NCI-H69 (cell line): Measurements from ENCODE around the gene KCNJ15.

Source experiments
- DNase-seq: peaks from one replicate; lab custom pipeline; 2025; lab: John Stamatoyannopoulos, UW

The KCNJ15 gene

DNA sequence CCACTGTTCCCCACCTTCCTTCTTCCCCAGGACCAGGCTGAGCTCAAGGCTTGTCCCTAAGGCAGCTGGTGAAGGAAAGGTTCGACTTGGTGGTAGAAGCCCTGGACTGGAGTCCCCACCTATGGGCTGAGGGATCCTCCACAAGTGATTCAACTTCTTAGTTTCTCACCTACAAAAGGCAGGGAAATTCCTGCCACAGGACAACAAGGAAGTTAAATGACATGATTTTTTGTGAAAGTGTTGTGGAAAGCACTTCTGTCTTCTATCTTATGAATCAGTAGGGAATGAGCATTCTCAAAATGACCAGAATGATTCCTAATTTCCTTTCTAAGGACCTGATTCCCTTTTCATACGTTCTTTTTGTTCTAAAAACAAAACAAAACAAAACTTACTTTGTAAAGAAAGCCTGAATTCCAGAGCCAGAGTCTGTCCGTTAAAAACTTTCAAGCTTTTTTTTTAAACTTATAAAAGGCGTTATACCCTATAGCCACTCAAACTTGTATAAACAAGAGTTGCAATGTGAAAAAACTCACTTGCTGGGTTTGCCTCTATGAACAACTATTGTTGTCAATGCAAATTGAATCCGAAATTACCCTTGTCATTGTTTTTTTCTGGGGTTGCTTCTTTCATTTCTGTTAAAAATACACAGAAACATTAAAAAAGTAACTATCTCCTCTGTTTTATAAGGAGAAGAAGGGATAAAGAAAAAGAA lies 12.2 kb downstream of the KCNJ15 start:
- DNase-seq: no peak

DNA sequence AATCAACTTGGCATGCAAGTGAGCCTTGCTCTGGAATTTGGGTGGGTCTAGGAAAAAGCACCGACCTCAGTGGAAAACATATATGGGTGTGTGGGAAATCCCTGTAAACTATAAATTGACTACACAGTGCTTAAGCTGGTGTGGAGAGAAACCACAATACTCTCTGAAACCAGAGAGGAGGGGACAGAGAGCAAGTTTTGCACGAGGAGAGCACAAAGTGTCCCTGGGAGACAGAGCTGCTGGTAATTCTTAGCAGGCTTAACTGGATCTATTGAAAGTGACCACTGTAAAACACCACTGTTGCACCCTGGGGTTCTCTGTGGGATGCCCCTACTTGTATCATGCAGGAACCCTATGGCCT lies 12.8 kb downstream of the KCNJ15 start:
- DNase-seq: no peak

DNA sequence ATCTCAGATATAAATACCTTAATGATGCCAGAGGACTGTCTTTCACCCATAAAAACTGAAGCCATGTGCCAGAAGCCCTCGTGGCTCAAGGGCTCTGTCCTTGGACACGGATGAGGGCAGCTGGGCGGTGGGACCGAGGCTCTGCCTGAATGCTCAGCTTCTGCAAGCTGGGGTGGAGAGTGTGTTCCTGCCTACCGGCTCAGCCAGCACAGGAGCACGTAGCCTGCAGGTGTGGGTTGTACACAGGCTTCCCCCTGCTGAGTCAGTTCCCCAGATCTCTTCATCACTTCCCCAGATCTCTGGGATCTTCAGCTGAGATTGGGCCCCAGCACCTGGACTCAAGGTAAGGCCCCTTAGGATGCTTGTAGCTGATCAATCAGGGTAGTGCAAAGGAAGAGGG lies 15.4 kb downstream of the KCNJ15 start:
- peak; percentile 4 for DNase-seq

DNA sequence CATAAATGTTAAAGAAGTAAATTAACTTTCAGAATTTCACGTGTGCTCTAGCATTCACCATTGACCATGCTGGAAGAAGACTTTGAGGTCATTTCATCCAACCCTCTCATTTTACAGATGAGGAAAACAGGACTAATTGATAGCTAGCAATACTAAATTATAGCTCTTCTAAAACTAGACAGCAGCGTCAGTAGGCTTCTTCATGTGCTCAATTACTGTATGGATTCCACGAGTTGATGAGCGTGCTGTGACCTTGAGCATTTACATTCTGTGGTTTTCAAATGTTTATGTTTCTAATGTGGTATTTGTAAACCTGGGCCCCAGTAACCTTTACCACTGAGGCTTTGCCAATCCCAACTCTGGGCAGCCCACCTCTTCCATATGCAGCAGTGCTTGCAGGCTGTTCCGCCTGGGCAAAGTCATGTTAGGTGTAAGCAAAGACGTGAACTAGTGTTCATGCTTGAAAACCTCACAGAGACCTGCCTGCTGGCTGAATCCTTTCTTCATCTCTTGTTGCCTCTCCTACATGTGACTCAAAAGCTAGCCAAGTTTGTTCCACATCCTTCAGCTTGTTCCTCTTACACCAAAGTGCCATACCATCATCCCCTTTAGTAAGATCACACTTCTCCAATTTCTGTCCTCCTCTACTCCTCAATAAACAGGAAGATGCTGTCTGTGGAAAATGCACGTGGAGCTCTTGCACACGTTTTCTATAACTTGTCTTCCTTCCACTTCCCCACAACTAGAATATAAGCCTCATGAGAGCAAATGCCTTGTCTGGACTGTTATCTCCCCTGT lies 17.2 kb downstream of the KCNJ15 start:
- peak; percentile 6 for DNase-seq

DNA sequence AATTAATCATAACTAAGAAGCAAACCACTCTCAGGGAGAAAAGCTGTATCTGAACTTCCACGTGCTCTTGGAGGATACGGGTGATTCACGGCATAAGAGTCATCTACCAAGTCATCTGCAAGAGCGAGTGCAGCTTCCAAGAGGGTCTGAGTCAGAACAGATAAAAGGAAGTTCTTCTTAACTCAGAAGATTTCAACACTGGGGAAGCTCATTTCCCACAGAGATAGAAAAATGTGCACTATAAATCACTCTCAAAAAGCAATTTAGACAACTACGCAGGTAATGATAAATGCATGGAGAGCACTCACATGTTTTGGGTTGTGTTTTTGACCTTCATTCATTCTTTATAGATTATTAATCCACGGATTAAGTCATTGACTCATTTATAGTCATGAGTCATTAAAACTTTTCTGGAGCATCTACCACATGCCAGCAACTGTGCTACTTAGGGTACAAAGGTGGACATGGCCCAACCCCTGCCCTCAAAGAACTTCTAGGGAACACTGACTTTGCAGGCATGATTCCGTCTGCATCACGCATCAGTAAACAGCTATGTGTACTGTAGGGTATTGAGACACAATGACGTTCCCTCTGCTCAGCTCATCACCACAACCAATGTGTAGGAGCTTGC lies 20.8 kb downstream of the KCNJ15 start:
- no peak for DNase-seq

DNA sequence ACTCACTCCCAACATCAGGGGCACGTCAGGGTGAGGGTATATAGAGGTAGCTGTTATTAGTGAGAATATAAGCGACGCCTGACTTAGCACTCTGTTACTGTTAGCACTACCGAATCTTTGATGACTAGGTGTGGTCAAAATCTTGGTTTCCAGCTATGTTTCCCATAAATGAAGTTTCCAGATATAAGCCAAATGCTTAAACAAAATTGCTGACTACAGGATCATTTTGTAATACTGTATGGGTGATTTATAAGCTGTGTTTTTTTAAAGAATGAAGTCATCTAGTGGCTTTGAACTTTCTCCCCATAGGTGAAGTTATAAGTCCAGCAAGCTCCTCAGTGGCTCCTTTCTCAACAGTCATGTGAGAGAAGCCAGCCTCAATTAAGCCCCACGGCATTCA lies 23.7 kb downstream of the KCNJ15 start:
- DNase-seq: no peak

DNA sequence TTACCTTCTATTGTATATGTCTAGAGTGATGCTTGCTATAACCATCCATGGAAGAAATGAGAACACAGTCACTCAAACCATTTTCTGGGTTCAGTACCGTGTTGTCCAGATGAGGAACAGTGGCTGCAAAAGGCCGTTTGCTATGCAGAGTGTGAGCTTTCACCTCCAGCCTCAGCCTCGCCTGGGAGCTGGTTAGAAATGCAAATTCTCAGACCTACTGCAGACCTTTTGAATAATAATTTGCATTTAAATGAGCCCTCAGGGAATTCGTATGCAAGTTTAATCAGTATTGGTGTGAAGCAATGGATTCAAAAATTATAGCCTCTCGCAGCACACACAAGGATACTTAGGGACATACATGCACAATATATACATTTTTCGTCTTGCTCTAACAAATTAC lies 24.1 kb downstream of the KCNJ15 start:
- no peak for DNase-seq

DNA sequence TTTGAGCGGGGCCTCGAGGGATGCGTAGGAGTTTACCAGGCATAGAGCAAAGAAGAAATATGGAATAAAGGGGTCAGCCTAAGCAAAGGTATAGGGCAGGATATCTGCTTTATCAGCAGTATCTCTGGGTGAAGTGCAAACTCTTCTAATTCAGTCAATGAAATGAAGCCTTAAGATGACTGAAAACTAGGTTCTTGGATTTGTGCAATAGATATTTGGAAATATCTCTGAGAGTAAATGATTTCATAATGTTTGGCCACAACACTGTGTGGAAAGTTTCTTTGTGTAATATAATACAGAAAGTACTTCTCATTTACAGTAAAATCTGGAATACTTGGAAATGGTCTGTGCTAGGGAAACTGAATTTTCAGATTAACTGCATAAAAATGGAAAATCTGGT lies 26.1 kb downstream of the KCNJ15 start:
- no peak for DNase-seq

DNA sequence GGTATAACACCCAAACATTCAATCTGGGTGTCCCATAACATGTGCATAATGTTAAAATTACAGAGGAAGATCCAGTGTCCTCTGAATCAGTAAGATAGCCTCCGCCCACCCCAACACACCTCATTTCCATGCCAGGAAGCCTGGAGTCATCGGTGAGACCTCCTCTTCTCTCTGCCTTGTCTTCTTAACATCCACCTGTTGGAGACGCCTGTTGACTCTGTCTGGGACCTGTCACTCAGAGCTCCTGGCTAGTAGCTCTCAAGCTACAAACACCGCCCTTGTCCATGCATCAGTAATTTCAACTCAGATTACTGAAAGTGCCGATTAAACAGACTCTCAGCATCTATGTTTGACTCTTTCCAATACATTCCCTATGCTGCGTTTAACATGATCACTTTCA lies 27.4 kb downstream of the KCNJ15 start:
- no peak for DNase-seq

DNA sequence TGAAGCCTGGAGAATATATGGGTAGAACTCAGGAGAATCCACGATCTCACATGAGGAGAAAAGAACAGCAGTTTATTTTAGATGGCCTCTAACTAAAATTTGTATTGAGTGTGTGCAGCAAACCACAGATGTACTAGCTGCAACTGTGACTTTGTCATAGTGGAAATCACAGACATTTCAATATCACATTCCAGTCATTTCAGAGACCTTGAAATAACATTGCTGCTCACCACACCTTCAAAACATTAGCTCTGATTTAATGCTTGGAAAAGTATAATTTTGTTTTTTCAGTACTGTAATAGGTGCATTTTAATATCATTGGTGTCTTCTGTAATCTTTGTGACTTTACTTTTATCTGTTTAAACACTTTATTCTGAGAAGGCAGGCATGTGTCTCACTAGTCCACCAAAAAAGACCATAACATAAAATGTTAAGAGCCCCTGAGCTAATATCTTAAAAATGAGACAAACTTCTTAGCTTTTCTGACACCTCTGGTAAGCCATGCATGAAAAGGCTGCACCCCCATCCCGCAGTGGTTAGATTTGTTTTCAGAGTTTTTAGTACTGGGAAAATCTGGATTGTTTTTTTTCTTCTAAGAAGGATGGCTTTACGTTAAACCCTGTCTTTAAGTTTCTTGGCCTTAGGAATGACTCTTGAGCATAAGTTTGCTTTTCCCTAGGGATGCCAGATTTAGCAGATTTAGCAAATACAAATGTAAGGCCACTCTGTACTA lies 30.1 kb downstream of the KCNJ15 start:
- DNase-seq: no peak

DNA sequence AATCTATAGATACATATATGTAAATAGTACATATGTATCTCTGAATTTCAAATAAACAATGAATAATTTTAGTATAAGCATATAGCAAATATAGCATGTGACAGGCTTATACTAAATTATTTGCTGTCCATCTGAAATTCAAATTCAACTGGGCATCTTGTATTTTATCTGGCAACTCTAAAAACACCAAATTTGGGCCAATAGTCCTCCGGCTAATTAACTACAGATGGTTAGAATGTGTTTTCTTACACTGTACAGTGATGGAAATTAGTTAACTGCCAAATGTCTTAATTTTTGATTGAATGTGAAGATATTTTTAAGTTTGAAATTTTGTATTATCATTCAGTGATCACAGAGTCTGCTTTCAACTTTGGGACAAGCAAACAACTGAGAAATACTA lies 30.7 kb downstream of the KCNJ15 start:
- no peak for DNase-seq

DNA sequence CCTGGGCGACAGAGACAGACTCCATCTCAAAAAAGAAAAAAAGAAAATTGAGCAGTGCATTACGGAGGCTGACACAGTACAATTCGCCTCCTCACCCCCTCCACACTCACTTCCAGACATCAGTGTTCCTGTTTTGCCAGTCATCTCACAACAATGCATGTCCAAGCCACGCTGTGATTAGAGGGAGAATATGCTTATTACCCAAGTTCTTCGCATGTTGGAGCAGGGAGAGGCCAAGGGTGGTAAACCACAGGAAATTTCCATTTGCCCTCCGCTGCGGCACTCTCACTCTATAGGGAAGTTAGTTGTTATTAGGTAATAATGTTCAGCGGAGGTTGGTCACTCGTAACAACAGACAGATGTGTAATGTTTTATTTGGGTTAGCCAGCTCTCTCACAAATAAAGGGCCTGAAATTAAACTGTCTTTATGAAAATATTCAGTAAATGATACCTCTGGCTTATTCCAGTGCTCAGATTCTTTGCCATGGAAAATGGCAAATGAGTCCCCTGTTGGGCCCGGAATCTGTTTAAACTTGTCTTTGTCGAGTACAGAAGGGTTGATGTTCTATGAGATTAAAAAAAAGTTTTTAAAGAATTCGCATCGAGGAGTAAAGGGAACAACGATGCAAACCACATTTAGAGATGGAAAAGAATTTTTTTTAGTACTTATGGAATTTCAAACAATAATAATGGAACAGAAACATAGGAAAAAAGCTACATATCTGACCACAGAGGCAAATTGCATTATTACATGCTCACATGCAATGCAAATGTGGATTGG lies 33.1 kb downstream of the KCNJ15 start:
- DNase-seq: no peak

DNA sequence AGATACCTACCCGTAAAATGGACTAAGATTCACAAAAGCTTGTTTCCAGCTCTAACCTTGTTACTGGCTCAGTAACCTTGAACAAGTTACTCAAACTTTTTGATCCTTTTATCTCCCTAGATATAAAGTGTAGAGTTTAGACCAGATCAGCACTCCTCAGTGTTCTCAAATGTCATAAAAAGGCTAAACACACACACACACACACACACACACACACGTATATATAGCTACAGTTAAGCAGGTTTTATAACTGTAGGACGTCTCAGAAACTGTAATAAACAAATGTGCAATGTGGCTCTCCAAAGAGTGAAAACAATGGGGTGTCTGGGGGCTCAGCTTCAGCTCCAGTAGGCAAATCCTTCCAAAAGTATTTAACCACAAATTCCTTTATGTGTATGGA lies 34.0 kb downstream of the KCNJ15 start:
- DNase-seq: no peak

DNA sequence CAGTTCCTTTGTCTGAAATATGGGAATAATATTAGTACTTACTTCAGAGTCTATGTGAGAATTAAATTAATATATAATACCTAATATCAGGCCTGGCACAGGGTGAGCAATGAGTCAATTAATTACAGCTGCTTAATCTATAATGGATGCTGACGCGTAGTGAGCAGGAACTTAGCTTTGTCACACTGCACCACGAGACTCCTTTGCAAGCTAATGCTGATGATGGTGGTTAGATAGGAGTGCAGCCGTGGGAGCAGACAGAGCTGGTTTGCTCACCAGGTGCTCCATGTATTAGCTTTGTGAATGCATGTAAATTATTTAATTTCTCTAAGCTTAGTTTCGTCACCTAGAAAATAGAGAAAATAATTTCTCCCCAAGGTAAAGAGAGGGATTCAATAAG lies 35.1 kb downstream of the KCNJ15 start:
- DNase-seq: no peak

DNA sequence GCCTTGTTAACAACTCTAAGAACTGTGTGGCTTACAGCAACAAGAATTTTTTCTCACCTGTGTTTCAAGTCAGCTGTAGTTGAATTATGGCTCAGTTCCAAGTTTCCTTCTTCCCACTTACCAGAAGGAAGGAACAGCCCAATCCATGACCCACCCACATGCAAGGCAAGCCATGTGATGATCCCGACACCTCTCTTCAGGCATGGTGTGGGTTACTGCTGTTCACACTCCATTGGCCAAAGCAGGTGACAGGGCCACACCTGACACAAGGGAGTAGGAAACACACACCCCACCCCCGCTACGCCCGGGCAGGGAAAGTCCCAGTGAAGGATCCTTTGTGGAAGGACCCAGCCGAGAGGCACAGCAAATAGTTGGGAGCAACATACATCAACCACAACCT lies 36.3 kb downstream of the KCNJ15 start:
- DNase-seq: peak; percentile 5

DNA sequence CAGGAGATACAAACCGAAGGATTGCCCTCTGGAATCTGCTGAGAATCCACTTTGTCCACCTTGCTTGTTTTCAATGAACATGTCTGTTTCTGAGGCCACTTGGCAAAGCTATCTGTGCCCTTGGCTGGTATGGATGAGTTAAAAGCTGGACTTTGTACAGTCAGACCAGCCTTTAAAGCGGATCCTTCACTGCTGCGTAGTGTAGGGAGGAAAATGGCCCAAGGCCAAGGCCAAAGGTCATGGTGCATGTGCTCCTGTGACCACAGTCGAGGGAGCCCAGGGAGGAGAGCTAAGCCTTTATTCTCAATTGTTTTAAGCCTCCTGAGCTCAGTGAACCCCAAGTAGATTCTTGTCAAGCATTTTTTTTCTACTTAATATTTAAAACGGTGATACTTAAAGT lies 37.0 kb downstream of the KCNJ15 start:
- no peak for DNase-seq

DNA sequence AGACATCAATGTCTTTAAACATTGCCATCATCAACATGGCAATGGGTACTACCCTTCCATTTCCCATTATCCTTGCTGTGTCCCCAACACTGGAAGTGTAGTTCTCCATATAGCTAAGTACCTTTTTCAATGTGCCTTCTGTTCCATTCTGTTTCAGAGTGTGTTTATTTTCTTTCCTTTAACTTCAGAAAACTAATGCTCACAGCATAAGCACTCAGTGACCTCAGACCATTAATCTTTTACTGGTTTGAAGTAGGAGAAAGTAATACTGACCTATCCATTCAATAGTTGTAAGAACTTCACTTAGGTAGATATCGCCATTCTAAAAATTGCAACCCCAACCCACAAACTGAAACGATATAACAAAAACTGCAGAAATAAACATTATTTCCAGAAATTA lies 37.8 kb downstream of the KCNJ15 start:
- no peak for DNase-seq

DNA sequence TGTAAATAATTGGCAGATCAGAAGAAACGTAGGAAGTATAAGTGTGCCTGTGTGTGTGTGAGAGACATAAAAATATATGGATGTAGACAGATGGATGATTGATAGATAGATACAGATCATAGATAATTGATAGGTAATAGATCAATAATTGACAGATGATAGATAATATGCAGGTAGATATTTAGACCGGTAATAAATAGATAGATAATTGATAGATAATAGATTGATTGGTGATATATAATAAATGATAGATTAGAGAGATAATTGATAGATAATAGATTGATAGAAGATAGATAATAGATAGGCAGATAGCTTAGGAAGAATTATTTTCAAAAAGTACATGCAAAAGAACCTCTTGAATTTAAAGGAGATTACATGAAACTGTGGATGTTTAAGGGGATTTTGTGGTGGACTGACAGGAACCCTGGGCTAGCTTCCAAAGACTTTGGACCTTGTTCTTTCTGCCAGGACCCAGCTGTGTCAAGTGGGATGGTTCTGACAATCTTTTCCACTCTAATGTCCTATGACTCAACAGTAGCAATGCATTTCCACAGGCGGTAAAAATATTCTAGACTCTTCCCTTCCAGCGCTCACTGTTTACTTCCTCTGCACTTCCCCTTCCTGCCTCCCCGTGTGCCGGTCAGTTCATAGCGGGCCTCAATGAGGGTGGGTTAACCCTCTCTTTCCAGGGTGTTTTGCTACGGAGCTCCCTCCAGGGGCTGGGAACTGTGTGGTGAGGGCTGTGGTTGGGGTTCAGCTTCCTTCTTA lies 39.4 kb downstream of the KCNJ15 start:
- no peak for DNase-seq

DNA sequence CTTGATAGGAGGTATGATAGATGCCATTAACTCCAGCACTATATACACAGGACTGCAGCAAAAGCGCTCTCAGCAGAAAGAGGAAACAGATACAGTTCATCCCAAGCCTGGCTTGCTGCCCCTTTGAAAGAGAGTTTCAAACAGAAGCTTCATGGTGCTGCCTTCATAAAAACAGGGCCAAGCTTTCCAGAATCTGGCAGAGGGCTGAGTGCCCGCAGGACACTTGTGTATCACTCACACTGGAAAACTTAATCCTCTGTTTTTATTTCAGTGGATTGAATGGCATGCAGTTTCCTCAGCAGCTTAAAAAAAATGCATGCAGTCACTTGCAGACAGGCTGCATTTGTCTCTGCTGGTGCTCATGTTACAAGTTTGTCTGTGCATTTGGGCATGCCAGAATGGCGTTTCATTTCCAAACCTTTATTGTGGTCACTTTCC lies 40.4 kb downstream of the KCNJ15 start:
- DNase-seq: no peak

DNA sequence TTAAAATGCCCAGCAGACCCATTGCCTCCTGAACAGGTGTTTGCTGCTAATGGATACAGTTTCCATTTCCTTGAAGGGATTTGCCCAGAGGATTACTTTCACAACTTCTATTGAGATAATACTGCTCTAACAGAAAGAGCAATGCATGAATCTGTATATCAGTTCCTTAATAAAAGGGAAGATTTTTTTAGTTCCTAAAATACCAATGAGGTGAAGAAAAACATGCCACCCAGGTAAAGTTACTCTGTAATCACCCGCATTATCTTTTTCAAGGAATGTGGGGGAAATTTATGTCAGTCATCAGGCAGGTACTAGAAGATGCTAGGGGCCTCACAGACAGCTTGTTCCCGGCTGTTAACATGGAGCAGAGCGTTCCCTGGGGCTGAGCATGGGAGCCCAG lies 41.1 kb downstream of the KCNJ15 start:
- DNase-seq: no peak

DNA sequence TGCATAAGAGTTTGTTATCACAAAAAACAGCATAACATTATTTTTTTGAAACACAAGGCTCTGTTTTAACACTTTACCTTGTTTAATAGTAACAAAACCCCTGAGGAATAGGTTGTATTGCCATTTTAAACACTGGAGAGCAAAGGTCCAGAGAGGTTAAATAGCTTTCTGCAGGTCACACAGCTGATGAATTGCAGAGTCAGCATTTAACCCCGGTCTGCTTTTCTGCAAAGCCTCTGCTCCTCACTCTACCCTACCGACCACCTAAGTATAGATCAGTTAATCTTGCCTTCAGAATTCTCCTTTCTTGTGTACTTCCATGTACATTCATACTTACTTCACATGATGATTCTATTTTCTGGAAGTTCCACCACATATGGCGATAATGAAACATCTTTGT lies 42.0 kb downstream of the KCNJ15 start:
- no peak for DNase-seq
